Smooth muscle cell of the brain vasculature (primary cell): ENCODE results near the gene PHLDB3.

Source experiments
- DNase-seq: peaks from one replicate; pipeline ENCODE4 v3.0.0-alpha.2; 2012; ENCODE audit warnings: low read depth, low spot score

Gene PHLDB3

GRCh38 chr19:43468354-43469159 lies 36.0 kb downstream of the PHLDB3 start:
- DNase-seq: no peak

GRCh38 chr19:43467730-43468129 lies 36.8 kb downstream of the PHLDB3 start:
- DNase-seq: no peak

DNA sequence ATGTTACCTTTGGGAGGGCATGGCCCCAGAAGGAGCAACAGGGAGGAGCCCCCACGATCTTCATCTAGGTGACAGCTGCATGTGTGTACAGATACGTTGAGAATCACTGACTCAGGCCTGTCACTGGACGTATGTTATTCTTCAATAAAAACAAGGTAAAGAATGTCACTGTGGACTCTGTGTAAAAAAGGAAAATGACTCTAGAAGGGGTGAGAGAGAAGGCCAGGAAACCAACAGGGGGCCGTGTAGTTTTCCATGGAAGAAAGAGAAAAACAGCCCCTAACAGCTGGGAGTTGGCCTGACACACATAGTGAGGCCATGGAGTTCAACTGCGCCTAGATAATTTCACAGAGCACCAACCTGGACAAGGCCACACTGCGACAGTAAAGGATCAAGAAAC lies 37.3 kb downstream of the PHLDB3 start:
- DNase-seq: no peak

- DNase-seq: no peak
Observed at GRCh38 chr19:43466793-43467192, 37.8 kb downstream of the PHLDB3 start.

DNA sequence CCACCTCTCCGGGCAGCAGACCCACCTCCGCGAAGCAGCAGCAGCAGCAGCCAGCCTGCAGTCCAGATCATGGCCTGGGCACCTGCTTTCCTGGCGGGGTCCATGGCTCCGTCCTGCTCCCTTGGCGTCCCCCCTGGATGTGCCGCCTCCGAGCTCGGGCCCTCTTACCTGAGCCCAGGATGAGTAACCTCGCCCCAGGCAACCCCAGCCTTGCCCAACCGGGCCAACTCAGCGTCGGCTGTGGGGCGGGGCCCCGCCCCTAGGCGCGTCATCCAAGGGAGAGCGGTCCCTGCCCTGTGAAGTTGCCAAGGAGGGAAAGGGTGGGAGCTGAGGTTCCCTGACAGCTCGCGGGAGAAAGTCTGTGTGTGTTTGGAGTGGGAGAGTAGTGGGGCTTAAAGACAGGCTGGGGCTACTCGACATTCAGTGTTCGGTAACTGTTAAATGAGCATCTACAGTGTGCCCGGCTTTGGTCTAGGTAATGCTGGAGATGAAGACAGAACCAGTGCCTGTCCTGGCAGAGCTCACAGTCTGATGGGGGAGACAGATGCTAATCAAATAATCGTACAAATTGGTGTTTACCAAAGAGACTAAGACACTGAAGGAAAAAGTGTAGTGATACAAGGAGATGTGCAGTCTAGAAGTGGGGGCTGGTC lies 39.0 kb downstream of the PHLDB3 start, which contains the start of gene LYPD3:
Gene LYPD3 (minus strand): TSS at position 141 of the 653 bp plus-strand sequence. CDS start 37 bp downstream, at position 104.
- no peak for DNase-seq

DNA sequence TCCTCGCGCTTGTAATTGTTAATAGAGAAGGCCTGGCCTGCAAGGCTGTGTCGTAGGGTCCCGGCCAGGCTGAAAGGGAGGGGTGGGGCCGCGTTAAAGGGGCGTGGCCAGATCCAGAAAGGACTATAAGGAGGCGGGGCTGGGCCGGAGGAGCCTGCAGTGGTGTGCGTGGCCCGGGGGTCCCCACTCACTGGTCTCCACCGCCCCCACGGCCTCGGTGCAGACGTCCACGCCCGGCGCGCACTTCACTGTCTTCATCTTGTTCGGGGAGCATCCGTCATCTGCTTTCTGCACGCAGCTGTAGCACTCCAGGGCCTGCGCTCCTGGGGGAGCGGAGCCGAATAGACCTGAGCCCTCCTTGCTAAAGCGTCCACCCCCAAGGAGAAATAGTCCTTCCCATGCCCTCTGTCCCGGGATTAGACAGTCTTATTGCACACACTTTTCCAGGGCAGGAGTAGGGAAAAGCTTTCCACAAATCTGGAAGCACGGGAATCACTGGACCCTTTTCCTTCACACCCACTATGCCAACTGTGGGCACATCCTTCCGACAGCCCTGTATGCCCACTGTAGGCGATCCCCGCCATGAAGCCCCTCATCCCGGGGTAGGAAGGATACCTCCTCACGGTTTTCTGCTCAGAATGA lies 40.3 kb downstream of the PHLDB3 start:
- DNase-seq: no peak

DNA sequence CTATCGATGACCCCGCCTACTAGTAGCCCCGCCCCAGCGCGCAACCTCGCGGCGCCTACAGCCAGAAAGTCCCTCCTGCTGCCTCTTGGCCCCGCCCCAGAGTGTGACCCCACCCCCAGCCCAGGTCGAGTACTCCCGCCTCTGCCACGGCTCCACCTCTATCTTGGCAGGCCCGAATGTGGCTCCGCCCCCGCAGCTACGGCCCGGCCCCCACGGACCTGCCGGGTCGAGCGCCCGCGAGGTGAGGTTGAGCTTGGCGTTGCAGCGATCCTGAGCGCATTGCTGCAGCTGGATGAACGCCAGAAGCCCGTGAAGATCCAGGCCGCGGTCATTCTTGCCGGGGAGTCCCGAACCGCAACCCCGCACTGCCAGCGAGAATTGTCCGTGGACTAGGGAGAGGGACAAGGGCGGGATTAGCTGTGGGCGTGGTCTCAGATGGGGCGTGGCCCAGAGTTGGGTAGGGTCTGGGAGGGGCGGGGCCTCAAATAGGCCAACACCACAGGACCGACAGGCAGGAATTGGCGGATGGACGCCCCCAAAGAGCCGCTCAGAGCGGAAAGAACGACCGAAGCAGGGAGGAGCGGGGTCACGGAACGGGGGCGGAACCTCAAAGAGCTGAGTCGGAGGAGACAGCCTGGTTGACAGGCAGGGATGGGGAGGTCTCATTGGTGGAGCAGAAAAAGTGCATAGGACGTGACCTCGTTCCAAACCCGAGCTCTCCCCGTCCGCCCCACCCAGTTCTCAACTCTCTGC lies 41.0 kb downstream of the PHLDB3 start:
- peak; percentile 82 for DNase-seq

DNA sequence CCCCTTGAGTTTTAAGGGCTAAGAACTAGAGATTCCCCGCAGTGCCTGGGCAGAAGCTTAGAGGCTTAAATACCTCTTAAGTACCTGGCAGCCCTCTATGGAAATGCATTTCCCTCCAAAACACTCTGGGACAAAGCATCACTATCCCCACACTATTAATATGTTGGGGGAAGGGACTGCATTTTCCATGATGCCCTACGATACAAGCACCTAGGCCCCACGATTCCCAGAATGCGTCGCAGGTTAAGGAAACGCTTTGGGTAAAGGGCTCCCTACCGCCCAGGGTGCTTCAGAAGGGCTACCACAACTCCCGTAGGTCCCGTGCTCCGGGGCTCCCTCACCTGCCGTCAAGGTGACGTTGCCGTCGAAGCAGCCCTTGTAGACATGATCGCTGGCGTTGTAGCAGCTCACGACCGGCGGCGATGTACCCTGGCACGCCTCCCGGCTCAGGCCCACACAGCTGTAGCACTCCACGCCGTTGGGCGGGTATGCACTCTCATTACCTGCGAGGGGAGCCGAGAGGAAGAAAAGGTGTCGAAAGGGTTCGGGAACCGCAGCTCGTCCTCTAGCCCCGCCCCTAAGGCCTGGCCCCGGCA lies 41.7 kb downstream of the PHLDB3 start:
- no peak for DNase-seq

DNA sequence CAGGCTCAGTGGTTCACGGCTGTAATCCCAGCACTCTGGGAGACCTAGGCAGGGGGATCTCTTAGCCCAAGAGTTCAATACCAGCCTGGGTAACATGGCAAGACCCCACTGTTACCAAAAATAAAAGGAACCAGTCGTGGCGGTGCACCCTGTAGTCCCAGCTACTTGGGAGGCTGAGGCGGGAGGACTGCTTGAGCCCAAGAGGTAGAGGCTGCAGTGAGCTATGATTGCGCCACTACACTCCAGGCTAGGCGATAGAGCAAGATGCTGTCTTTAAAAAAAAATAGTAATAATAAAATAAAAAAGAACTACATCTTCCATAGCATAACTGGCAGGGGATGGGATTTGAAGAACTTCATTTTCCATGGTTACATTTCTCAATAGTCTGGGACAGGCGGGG lies 42.2 kb downstream of the PHLDB3 start:
- DNase-seq: no peak

GRCh38 chr19:43461303-43461702 lies 43.2 kb downstream of the PHLDB3 start:
- no peak for DNase-seq

DNA sequence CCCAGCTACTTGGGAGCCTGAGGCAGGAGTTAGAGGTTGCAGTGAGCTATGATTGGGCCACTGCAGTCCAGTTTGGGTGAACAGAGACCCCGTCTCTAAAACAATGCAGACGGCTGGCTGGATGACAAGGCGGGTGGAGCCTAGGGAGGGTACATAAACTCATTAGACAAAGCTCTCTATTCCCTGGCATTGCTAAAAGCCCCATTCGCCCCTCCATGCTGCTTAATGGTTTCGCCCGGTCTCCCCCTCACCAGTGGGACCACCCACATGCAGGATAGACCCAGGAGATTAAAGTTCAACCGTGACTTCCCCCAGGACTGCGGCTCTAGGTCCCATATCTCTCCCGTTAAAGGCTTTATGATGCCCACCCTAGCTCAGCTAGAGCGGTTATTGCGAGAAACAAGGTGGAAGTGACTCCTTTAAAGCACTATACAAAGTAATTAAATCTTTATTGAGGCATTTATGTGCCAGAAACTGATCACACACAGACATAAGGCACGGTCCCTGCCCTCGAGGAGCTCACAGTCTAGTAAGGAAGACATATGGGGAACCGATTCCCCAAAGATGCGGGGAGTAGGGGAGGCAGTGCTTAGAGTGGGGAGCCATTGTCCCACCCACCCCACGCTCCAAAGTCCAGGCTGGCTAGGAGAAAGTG lies 44.1 kb downstream of the PHLDB3 start:
- no peak for DNase-seq

GRCh38 chr19:43457809-43458208 lies 46.7 kb downstream of the PHLDB3 start:
- no peak for DNase-seq

- DNase-seq: no peak
Observed at GRCh38 chr19:43455321-43456113, 49.0 kb downstream of the PHLDB3 start.

DNA sequence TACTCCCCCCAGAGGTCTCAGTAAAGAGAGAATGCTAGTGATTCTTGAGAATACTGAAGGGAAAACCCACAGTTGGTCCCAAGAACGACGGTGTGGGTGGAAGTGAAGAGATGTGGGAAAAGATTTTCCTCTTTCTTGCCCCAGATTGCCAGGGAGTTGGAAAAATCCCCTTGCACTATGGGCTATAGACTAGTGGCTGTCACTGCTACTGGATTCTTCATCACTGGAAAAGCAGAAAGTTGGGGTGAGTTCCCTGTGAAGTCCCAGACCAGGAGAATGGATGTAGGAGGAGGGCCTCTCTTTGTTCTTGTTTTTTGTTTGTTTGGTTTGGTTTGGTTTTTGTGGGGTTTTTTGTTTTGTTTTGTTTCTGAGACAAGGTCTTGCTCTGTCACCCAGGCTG lies 50.5 kb downstream of the PHLDB3 start:
- DNase-seq: no peak

- DNase-seq: no peak
Observed at GRCh38 chr19:43452582-43452981, 52.0 kb downstream of the PHLDB3 start.

- DNase-seq: no peak
Observed at GRCh38 chr19:43450545-43450997, 54.0 kb downstream of the PHLDB3 start.

DNA sequence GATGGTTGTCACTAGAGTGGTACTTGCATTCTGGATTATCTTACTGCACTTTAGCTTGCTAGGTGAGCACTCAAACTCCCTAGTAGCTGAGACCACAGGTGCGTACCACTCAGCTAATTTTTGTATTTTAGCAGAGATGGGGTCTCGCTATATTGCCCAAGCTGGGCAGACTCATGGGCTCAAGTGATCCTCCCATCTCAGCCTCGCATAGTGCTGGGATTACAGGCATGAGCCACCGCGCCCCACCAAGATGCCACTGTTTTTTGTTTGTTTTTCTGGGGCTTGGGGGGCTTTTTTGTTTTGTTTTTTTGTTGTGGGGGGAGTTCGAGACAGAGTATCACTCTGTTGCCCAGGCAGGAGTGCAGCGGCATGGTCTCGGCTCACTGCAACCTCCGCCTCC lies 56.9 kb downstream of the PHLDB3 start:
- DNase-seq: no peak

GRCh38 chr19:43446746-43447489 lies 57.6 kb downstream of the PHLDB3 start:
- DNase-seq: peak; percentile 44

DNA sequence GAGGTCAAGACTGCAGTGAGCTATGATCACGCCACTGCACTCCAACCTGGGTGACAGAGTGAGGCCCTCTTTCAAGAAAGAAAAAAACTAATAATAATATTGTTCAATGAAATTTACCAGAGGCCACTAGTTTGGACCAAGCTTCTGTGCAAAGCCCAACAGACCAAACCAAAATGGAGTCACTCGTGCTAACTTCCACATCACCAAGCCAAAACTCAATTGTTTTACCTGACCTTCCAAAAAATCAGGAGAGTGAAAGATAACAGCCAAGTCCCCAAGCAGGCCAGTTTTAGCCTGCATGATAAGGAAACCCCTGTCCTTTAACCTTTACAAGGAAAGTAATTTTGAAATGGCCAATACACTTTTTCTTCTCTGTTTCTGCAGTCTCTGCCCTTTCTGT lies 59.1 kb downstream of the PHLDB3 start:
- no peak for DNase-seq
